Measurements from ENCODE around the gene XRCC2. TPM values are rescaled to one million over a fixed set of nuclear protein-coding genes. Genes with fewer than 3 reads are reported as not detected.
"Not testable (repeated sequence)": the region's sequence is repeated elsewhere in the genome, so short reads cannot be mapped to it uniquely, and the experiment has no call there.

Gene XRCC2
- total RNA-seq, 1 donor from 2014 or later: 1.6 TPM

GRCh38 chr7:152704796-152705384 lies 28.9 kb upstream of the XRCC2 start:
- no peaks in the 10 kb centered on the region for H3K4me1 ChIP-seq (ENCODE audit: insufficient read depth, low read length)
- H3K79me2 ChIP-seq (ENCODE audit: insufficient read depth, low read length): no peaks in the 10 kb centered on the region
- no peak overlapping the region for H3K27ac ChIP-seq (ENCODE audit: low read depth, low read length)
- Mint-ChIP-seq H3K4me1 (ENCODE audit: low read depth, unreplicated experiment) (peaks cover 6% of the 10 kb centered on the region), H3K36me3 (ENCODE audit: low read depth, unreplicated experiment) (peaks cover 2% of the 10 kb centered on the region), H3K4me3 (ENCODE audit: unreplicated experiment) (no peak overlapping the region), H3K27me3 (ENCODE audit: low read depth, unreplicated experiment) (no peaks in the 10 kb centered on the region), H3K9me3 (ENCODE audit: unreplicated experiment) (peaks cover 11% of the 10 kb centered on the region), H3K27ac (ENCODE audit: unreplicated experiment) (no peak overlapping the region)
- H3K9ac ChIP-seq (ENCODE audit: low read length): no peak overlapping the region
- H3K9me3 ChIP-seq (ENCODE audit: insufficient read depth, low read depth, low read length): peaks cover 7% of the 10 kb centered on the region
- FAIRE-seq (no peak), DNase-seq (ENCODE audit: low read depth) (no peak)
- no peak overlapping the region for H3K4me2 ChIP-seq (ENCODE audit: low read length)
- H2AFZ ChIP-seq (ENCODE audit: low read depth, low read length): no peak overlapping the region
- H3K4me3 ChIP-seq (ENCODE audit: insufficient read depth, low read depth, low read length): no peak overlapping the region
- no peaks in the 10 kb centered on the region for H3K27me3 ChIP-seq (ENCODE audit: insufficient read depth, low read length)
- H3K36me3 ChIP-seq (ENCODE audit: insufficient read depth, low read length): no peaks in the 10 kb centered on the region
- no peaks in the 10 kb centered on the region for H4K20me1 ChIP-seq (ENCODE audit: insufficient read depth, low read length)
- no peak for TF ChIP-seq EZH2 (IDR thresholded peaks at IDR 0.05; ENCODE audit: insufficient read depth, low read length)
- TF ChIP-seq, protein P1, sequence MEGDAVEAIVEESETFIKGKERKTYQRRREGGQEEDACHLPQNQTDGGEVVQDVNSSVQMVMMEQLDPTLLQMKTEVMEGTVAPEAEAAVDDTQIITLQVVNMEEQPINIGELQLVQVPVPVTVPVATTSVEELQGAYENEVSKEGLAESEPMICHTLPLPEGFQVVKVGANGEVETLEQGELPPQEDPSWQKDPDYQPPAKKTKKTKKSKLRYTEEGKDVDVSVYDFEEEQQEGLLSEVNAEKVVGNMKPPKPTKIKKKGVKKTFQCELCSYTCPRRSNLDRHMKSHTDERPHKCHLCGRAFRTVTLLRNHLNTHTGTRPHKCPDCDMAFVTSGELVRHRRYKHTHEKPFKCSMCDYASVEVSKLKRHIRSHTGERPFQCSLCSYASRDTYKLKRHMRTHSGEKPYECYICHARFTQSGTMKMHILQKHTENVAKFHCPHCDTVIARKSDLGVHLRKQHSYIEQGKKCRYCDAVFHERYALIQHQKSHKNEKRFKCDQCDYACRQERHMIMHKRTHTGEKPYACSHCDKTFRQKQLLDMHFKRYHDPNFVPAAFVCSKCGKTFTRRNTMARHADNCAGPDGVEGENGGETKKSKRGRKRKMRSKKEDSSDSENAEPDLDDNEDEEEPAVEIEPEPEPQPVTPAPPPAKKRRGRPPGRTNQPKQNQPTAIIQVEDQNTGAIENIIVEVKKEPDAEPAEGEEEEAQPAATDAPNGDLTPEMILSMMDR (IDR thresholded peaks at IDR 0.05; ENCODE audit: insufficient read depth, low read depth, low read length): no peak

- Histone ChIP-seq H3K27ac (ENCODE audit: low read depth, low read length) (no peak overlapping the region), H3K9me3 (ENCODE audit: insufficient read depth, low read depth, low read length) (no peaks in the 10 kb centered on the region), H3K27me3 (ENCODE audit: insufficient read depth, low read length) (no peaks in the 10 kb centered on the region), H3K4me1 (ENCODE audit: insufficient read depth, low read length) (no peaks in the 10 kb centered on the region), H2AFZ (ENCODE audit: low read depth, low read length) (no peak overlapping the region), H3K79me2 (ENCODE audit: insufficient read depth, low read length) (no peaks in the 10 kb centered on the region), H3K9ac (ENCODE audit: low read length) (no peak overlapping the region), H4K20me1 (ENCODE audit: insufficient read depth, low read length) (no peaks in the 10 kb centered on the region), H3K4me2 (ENCODE audit: low read length) (no peak overlapping the region), H3K4me3 (ENCODE audit: insufficient read depth, low read depth, low read length) (no peak overlapping the region), H3K36me3 (ENCODE audit: insufficient read depth, low read length) (no peaks in the 10 kb centered on the region)
- Mint-ChIP-seq H3K36me3 (ENCODE audit: low read depth, unreplicated experiment) (peaks cover 2% of the 10 kb centered on the region), H3K9me3 (ENCODE audit: unreplicated experiment) (peaks cover 2% of the 10 kb centered on the region), H3K4me3 (ENCODE audit: unreplicated experiment) (no peak overlapping the region), H3K4me1 (ENCODE audit: low read depth, unreplicated experiment) (no peaks in the 10 kb centered on the region), H3K27ac (ENCODE audit: unreplicated experiment) (no peak overlapping the region), H3K27me3 (ENCODE audit: low read depth, unreplicated experiment) (no peaks in the 10 kb centered on the region)
- no peak for DNase-seq (ENCODE audit: low read depth)
- TF ChIP-seq, protein P1 (IDR thresholded peaks at IDR 0.05; ENCODE audit: insufficient read depth, low read depth, low read length): no peak
- TF ChIP-seq EZH2 (IDR thresholded peaks at IDR 0.05; ENCODE audit: insufficient read depth, low read length): no peak
- FAIRE-seq: no peak
Observed at GRCh38 chr7:152699079-152699478, 23.1 kb upstream of the XRCC2 start.

GRCh38 chr7:152697268-152697974 lies 21.5 kb upstream of the XRCC2 start:
- H3K9me3 Mint-ChIP-seq (ENCODE audit: unreplicated experiment); H3K27ac Mint-ChIP-seq (ENCODE audit: unreplicated experiment); DNase-seq (ENCODE audit: low read depth); H3K4me3 ChIP-seq (ENCODE audit: insufficient read depth, low read depth, low read length); H3K27me3 ChIP-seq (ENCODE audit: insufficient read depth, low read length); H3K4me2 ChIP-seq (ENCODE audit: low read length); H3K36me3 Mint-ChIP-seq (ENCODE audit: low read depth, unreplicated experiment); H2AFZ ChIP-seq (ENCODE audit: low read depth, low read length); H3K4me1 Mint-ChIP-seq (ENCODE audit: low read depth, unreplicated experiment); H3K9ac ChIP-seq (ENCODE audit: low read length); H3K9me3 ChIP-seq (ENCODE audit: insufficient read depth, low read depth, low read length); FAIRE-seq; H3K79me2 ChIP-seq (ENCODE audit: insufficient read depth, low read length); H3K4me1 ChIP-seq (ENCODE audit: insufficient read depth, low read length); H3K27ac ChIP-seq (ENCODE audit: low read depth, low read length); H3K4me3 Mint-ChIP-seq (ENCODE audit: unreplicated experiment); H3K36me3 ChIP-seq (ENCODE audit: insufficient read depth, low read length); H4K20me1 ChIP-seq (ENCODE audit: insufficient read depth, low read length); H3K27me3 Mint-ChIP-seq (ENCODE audit: low read depth, unreplicated experiment): not testable (repeated sequence)

- not testable (repeated sequence) for H3K79me2 ChIP-seq (ENCODE audit: insufficient read depth, low read length); H3K27ac ChIP-seq (ENCODE audit: low read depth, low read length); H3K9me3 ChIP-seq (ENCODE audit: insufficient read depth, low read depth, low read length); H3K36me3 ChIP-seq (ENCODE audit: insufficient read depth, low read length); H3K9ac ChIP-seq (ENCODE audit: low read length); H3K4me3 ChIP-seq (ENCODE audit: insufficient read depth, low read depth, low read length); H2AFZ ChIP-seq (ENCODE audit: low read depth, low read length); H3K4me2 ChIP-seq (ENCODE audit: low read length); H3K27me3 ChIP-seq (ENCODE audit: insufficient read depth, low read length); H3K27ac Mint-ChIP-seq (ENCODE audit: unreplicated experiment); DNase-seq (ENCODE audit: low read depth); H3K9me3 Mint-ChIP-seq (ENCODE audit: unreplicated experiment); H3K4me3 Mint-ChIP-seq (ENCODE audit: unreplicated experiment); H3K4me1 ChIP-seq (ENCODE audit: insufficient read depth, low read length); FAIRE-seq; H3K4me1 Mint-ChIP-seq (ENCODE audit: low read depth, unreplicated experiment); H4K20me1 ChIP-seq (ENCODE audit: insufficient read depth, low read length); H3K36me3 Mint-ChIP-seq (ENCODE audit: low read depth, unreplicated experiment); H3K27me3 Mint-ChIP-seq (ENCODE audit: low read depth, unreplicated experiment)
Observed at GRCh38 chr7:152692196-152692595, 16.3 kb upstream of the XRCC2 start.

All from astrocyte (in vitro differentiated cells and primary cell).